GM12878 (cell line): Measurements from ENCODE around the gene DYNLT2B. TPM values are rescaled to one million over a fixed set of nuclear protein-coding genes. Genes with fewer than 3 reads are reported as not detected.
A peak's percentile ranks its signal among the peaks of the same experiment; 100 is the strongest.

ENCODE experiments used
- ATAC-seq: fragments of 200-7000 bp; cut with Tn5 transposase; 3 replicates; pipeline ENCODE4 v1.9.1; 2020; ENCODE audit warnings: mild to moderate bottlenecking, moderate library complexity
- BruUV-seq: library from RNA; stranded (reverse); fragments of 400-500 nt; replicated peaks from 2 replicates; lab custom pipeline; 2021; lab: Mats Ljungman, UMichigan
- CTCF ChIA-PET: fragments of 300-600 bp; sonication (Branson Sonifier 250); formaldehyde crosslinking; extraction: SDS; loops from one replicate; lab custom pipeline; 2021; ENCODE audit warnings: inconsistent platforms; lab: Yijun Ruan, JAX
- POLR2A ChIA-PET: fragments of 350-600 bp; formaldehyde crosslinking; extraction: SDS; loops from one replicate; lab custom pipeline; 2021; ENCODE audit warnings: inconsistent platforms; lab: Charles Lee
- RAD21 ChIA-PET: fragments of 300-600 bp; sonication (Branson Sonifier 250); formaldehyde crosslinking; loops from one replicate; lab custom pipeline; 2023; ENCODE audit warnings: antibody characterized with exemption; ENCODE audit not compliant: unreplicated experiment; lab: Charles Lee
- SMC1A ChIA-PET: fragments of 300-600 bp; sonication (Branson Sonifier 250); formaldehyde crosslinking; loops from one replicate; lab custom pipeline; 2023; ENCODE audit not compliant: unreplicated experiment, uncharacterized antibody; lab: Charles Lee
- DNase-seq: peaks from one replicate; pipeline ENCODE4 v3.0.0-alpha.2; 2011; ENCODE audit warnings: low read depth, low spot score
- FAIRE-seq: peaks from 3 replicates; lab custom pipeline; 2011; peaks lifted over from hg19 to GRCh38; lab: Jason Lieb, UNC
- H2AFZ ChIP-seq: 2 replicates; pipeline ENCODE4 v1.6.0; 2011; ENCODE audit warnings: low read depth, low read length, control low read depth; ENCODE audit not compliant: control insufficient read depth
- H3K27ac ChIP-seq: 2 replicates; pipeline ENCODE4 v1.5.1; 2011; ENCODE audit warnings: control low read depth; ENCODE audit not compliant: control insufficient read depth, insufficient read depth
- H3K27me3 ChIP-seq, 2 experiments: replicated peaks in 1 of 2; 2 replicates each; pipeline versions ENCODE4 v1.6.0 to v1.6.1; 2011; ENCODE audit warnings: low read length in 1 of 2; ENCODE audit not compliant: control insufficient read depth in 2 of 2, insufficient read depth in 2 of 2
- H3K36me3 ChIP-seq, 2 experiments: 2 replicates each; pipeline ENCODE4 v1.5.1; 2011; ENCODE audit warnings: low read length in 1 of 2; ENCODE audit not compliant: control insufficient read depth in 2 of 2, insufficient read depth in 2 of 2
- H3K4me1 ChIP-seq: 2 replicates; pipeline ENCODE4 v1.6.1; 2011; ENCODE audit warnings: mild to moderate bottlenecking, low read length, moderate library complexity, mixed read lengths; ENCODE audit not compliant: control insufficient read depth, insufficient read depth
- H3K4me2 ChIP-seq: 2 replicates; pipeline ENCODE4 v1.6.0; 2011; ENCODE audit warnings: control low read depth; ENCODE audit not compliant: control insufficient read depth, insufficient read depth
- H3K4me3 ChIP-seq: fragments of 200-600 bp; sonication (generic); 2 replicates; pipeline ENCODE4 v1.5.1; 2016
- H3K79me2 ChIP-seq: 2 replicates; pipeline ENCODE4 v1.6.0; 2011; ENCODE audit warnings: low read length; ENCODE audit not compliant: control insufficient read depth, insufficient read depth
- H3K9ac ChIP-seq: 2 replicates; pipeline ENCODE4 v1.8.0; 2011; ENCODE audit warnings: low read length, control low read depth, mixed read lengths; ENCODE audit not compliant: control insufficient read depth, insufficient read depth
- H3K9me3 ChIP-seq: replicated peaks from 3 replicates; pipeline ENCODE4 v1.5.1; 2011; ENCODE audit warnings: mild to moderate bottlenecking, low read length; ENCODE audit not compliant: control insufficient read depth, insufficient read depth
- H4K20me1 ChIP-seq: 2 replicates; pipeline ENCODE4 v1.6.0; 2011; ENCODE audit not compliant: control insufficient read depth, insufficient read depth
- BCLAF1 ChIP-seq: fragments of 450-650 bp; IDR thresholded peaks from 2 replicates; pipeline ENCODE4 v1.6.1; 2017; ENCODE audit warnings: antibody characterized with exemption, mild to moderate bottlenecking, moderate library complexity
- CBX3 ChIP-seq: fragments of 200-600 bp; sonication (generic); IDR thresholded peaks from 2 replicates; pipeline ENCODE4 v1.6.1; 2016; ENCODE audit warnings: low read depth, borderline replicate concordance
- CEBPZ ChIP-seq: fragments of 150-350 bp; IDR thresholded peaks from 2 replicates; pipeline ENCODE4 v1.6.1; 2016; ENCODE audit warnings: low read depth, low read length
- EZH2 ChIP-seq: IDR thresholded peaks from 2 replicates; pipeline ENCODE4 v1.6.1; 2012; ENCODE audit warnings: low read depth, mild to moderate bottlenecking, control low read depth, inconsistent platforms, low read length, borderline replicate concordance; ENCODE audit not compliant: control insufficient read depth
- IKZF2 ChIP-seq, 2 experiments: fragments of 450-650 bp; IDR thresholded peaks; 2 replicates each; pipeline ENCODE4 v1.6.1; 2017; ENCODE audit warnings: mild to moderate bottlenecking in 2 of 2, moderate library complexity in 2 of 2
- IRF3 ChIP-seq: fragments of 450-650 bp; IDR thresholded peaks from 2 replicates; pipeline ENCODE4 v1.6.1; 2014; ENCODE audit warnings: mild to moderate bottlenecking
- NFIC ChIP-seq: IDR thresholded peaks from 2 replicates; pipeline ENCODE4 v1.6.1; 2012; ENCODE audit warnings: low read depth, mild to moderate bottlenecking, inconsistent platforms, low read length, moderate library complexity
- NFYA ChIP-seq: IDR thresholded peaks from 2 replicates; pipeline ENCODE4 v1.6.1; 2011; ENCODE audit warnings: low read depth, mild to moderate bottlenecking, low read length, improper control_type of control experiment, borderline replicate concordance
- SMAD1 ChIP-seq: fragments of 450-650 bp; IDR thresholded peaks from 2 replicates; pipeline ENCODE4 v1.6.1; 2018; ENCODE audit warnings: mild to moderate bottlenecking, low read depth; ENCODE audit not compliant: partially characterized antibody
- SREBF2 ChIP-seq: IDR thresholded peaks from 2 replicates; pipeline ENCODE4 v1.6.1; 2012; ENCODE audit warnings: mild to moderate bottlenecking, low read length
- TARDBP ChIP-seq: IDR thresholded peaks from 2 replicates; pipeline ENCODE4 v1.6.1; 2016; ENCODE audit warnings: borderline replicate concordance
- USF2 ChIP-seq: IDR thresholded peaks from 2 replicates; pipeline ENCODE4 v1.6.1; 2011; ENCODE audit warnings: low read depth, low read length, improper control_type of control experiment, borderline replicate concordance
- YY1 ChIP-seq: IDR thresholded peaks from 2 replicates; pipeline ENCODE4 v1.6.1; 2011; ENCODE audit warnings: low read depth, mild to moderate bottlenecking, low read length
- WGBS: methylation state at CpG from one replicate; pipeline ENCODE4 v1.1.6; 2016; ENCODE audit warnings: low lambda C conversion rate; ENCODE audit not compliant: insufficient replicate concordance, insufficient coverage; ENCODE audit errors: missing lambda C conversion rate; 5-methylcytosine and 5-hydroxymethylcytosine counted together
- in situ Hi-C: fragments of 300-500 bp; cut with MboI; formaldehyde crosslinking; loops from 9 replicates; pipeline ENCODE4 v1.14.3; 2018; ENCODE audit warnings: mixed read lengths
- intact Hi-C: fragments of 100-400 bp; cut with micrococcal nuclease; formaldehyde crosslinking; loops from one replicate; pipeline ENCODE4 v1.14.2; 2022; ENCODE audit not compliant: unreplicated experiment
- polyA plus RNA-seq, 11 experiments: library from polyadenylated mRNA; depleted of rRNA in 4 of 11; unstranded in 6 of 11; stranded (reverse) in 5 of 11; fragments of >200 nt; fragmentation: Nextera tagmentation in 4 of 11; fragmentation: Illumina TruSeq in 1 of 11; extraction: Ambion mirVana in 4 of 11; extraction: Trizol in 1 of 11; gene quantifications; 1 replicate in 1 of 11; 2 replicates in 10 of 11; pipeline versions ENCODE4 v1.2.1 to v1.2.3, GENCODE V29; 2011 to 2016; ENCODE audit warnings: inconsistent platforms in 2 of 11, missing spikeins in 2 of 11, low read depth in 1 of 11
- total RNA-seq, 4 experiments: library from RNA; depleted of rRNA in 3 of 4; stranded (reverse); fragments of >200 nt in 3 of 4; fragmentation: Illumina TruSeq in 1 of 4; extraction: Trizol in 1 of 4; gene quantifications; 2 replicates each; pipeline versions ENCODE4 v1.2.1 to v1.2.3, GENCODE V29; 2013 to 2021

DYNLT2B gene
- total and polyA plus RNA-seq, 10 of the 15 experiments (the other 5 are each of a cell fraction or from before 2014, with no cell fraction given): 8.6 to 89.7 (median 21.9) TPM

GRCh38 chr3:196298521-196298920, 19.5 kb downstream of the DYNLT2B start (continued):
- no peak for TF ChIP-seq BCLAF1
- TF ChIP-seq IKZF2 (IDR thresholded peaks at IDR 0.05): no peak
- no peak for TF ChIP-seq CEBPZ

GRCh38 chr3:196292286-196292923, 25.6 kb downstream of the DYNLT2B start:
- peak; percentile 73 for ATAC-seq
- BruUV-seq: no TSS peak
- H3K79me2 ChIP-seq: peaks cover 8% of the 10 kb centered on the region
- intact Hi-C loops (no loop called here), in situ Hi-C loops (no loop called here)
- FAIRE-seq: peak; percentile 35
- ChIA-PET RAD21 (interaction anchor here (0.5 to 1.0 kb wide), 2 partner anchors 11 to 349 kb away, joined by 3 to 4 read pairs; no protein-coding TSS in a partner anchor), CTCF (no interaction called here), SMC1A (interaction anchor here (0.6 to 1.7 kb wide), 6 partner anchors 17 to 227 kb away, joined by 3 to 4 read pairs (median 3); no protein-coding TSS in a partner anchor), POLR2A (interaction anchor here (0.6 to 0.7 kb wide), 2 partner anchors 219 to 245 kb away, joined by 3 read pairs; no protein-coding TSS in a partner anchor)
- 27% methylated on average over 5 of the region's 5 CpGs for WGBS
- DNase-seq: no peak
- peak overlapping the region; percentile 90 for H2AFZ ChIP-seq
- peaks cover 16% of the 10 kb centered on the region for H3K4me1 ChIP-seq
- no peaks in the 10 kb centered on the region for H4K20me1 ChIP-seq
- peak overlapping the region; percentile 67 for H3K9ac ChIP-seq
- no peaks in the 10 kb centered on the region for H3K9me3 ChIP-seq
- peak overlapping the region; percentile 54; the same call in 1 of the 2 replicates for H3K4me3 ChIP-seq
- peak overlapping the region; percentile 83 for H3K27ac ChIP-seq
- H3K4me2 ChIP-seq: peak overlapping the region; percentile 72
- no peaks in the 10 kb centered on the region for H3K27me3 ChIP-seq
- H3K36me3 ChIP-seq: no peaks in the 10 kb centered on the region
- no peak for TF ChIP-seq USF2
- no peak for TF ChIP-seq IRF3
- no peak; the same call in 1 of the 2 replicates for TF ChIP-seq NFIC
- no peak for TF ChIP-seq TARDBP
- no peak for TF ChIP-seq EZH2
- no peak for TF ChIP-seq SREBF2
- 0 out of 2 replicates have a peak, but pooled peaks have one; percentile 14 for TF ChIP-seq YY1
- TF ChIP-seq SMAD1: no peak
- no peak for TF ChIP-seq NFYA
- TF ChIP-seq CBX3: no peak
